Testis (tissue), 2 donors: ENCODE data around the gene NDST4.

Experiments
- POLR2A ChIP-seq: fragments of 450-650 bp; IDR thresholded peaks from one replicate; pipeline ENCODE4 v1.6.1; 2017; ENCODE audit warnings: antibody characterized with exemption, mild to moderate bottlenecking, moderate library complexity
- TF ChIP-seq, protein P1 (sequence below), 3 experiments: fragments of 450-650 bp in 2 of 3; fragments of 200-600 bp in 1 of 3; sonication (generic) in 1 of 3; IDR thresholded peaks; one replicate each; pipeline ENCODE4 v1.5.1; 2016 to 2019; ENCODE audit warnings: antibody characterized with exemption in 3 of 3, mild to moderate bottlenecking in 2 of 3, moderate library complexity in 1 of 3

GRCh38 chr4:114864060-114864459 is 249.4 kb downstream of the NDST4 start:
- TF ChIP-seq, protein P1, sequence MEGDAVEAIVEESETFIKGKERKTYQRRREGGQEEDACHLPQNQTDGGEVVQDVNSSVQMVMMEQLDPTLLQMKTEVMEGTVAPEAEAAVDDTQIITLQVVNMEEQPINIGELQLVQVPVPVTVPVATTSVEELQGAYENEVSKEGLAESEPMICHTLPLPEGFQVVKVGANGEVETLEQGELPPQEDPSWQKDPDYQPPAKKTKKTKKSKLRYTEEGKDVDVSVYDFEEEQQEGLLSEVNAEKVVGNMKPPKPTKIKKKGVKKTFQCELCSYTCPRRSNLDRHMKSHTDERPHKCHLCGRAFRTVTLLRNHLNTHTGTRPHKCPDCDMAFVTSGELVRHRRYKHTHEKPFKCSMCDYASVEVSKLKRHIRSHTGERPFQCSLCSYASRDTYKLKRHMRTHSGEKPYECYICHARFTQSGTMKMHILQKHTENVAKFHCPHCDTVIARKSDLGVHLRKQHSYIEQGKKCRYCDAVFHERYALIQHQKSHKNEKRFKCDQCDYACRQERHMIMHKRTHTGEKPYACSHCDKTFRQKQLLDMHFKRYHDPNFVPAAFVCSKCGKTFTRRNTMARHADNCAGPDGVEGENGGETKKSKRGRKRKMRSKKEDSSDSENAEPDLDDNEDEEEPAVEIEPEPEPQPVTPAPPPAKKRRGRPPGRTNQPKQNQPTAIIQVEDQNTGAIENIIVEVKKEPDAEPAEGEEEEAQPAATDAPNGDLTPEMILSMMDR (IDR thresholded peaks at IDR 0.05), result no peak
- TF ChIP-seq POLR2A, result no peak
